ENCODE results near the gene MCUR1.
A peak's percentile ranks its signal among the peaks of the same experiment; 100 is the strongest.
"Not testable (repeated sequence)": the region's sequence is repeated elsewhere in the genome, so short reads cannot be mapped to it uniquely, and the experiment has no call there.

Gene MCUR1

DNA sequence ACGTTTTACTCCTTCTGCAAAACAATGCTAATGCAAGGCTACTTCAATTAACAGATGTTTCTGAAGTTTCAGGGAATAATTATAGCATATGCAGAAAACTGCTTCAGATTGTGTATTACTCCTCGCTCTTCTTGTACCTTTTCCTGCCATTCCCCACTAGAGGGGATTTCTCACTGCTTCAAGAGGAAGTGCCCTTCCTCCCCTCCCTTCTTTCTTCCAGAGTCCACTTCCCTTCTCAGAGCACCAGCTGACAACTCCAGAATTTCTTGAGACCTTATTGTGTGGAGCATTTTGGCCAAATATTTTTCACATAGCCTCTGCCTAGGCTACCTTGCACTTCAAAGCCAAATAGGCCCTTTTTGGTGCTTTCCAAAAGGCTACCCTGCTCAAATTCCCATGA lies 12.7 kb upstream of the MCUR1 start:
- DNase-seq = no peak

DNA sequence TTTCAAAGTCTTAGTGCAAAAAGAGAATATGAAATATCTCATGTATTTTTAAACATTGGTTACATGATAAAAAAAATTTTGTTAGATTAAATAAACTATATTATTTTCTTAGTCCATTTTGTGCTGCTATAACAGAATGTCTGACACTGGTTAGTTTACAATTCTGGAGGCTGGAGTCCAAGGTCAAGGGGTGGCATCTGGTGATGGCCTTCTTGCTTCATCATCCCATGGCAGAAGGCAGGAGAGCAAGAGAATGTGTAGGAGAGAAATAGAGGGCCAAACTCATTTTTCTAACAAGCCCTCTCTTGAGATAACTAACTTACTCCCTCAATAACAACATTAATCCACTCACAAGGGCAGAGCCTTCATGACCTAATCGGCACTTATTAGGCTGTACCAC lies 11.5 kb upstream of the MCUR1 start:
- DNase-seq = no peak

DNA sequence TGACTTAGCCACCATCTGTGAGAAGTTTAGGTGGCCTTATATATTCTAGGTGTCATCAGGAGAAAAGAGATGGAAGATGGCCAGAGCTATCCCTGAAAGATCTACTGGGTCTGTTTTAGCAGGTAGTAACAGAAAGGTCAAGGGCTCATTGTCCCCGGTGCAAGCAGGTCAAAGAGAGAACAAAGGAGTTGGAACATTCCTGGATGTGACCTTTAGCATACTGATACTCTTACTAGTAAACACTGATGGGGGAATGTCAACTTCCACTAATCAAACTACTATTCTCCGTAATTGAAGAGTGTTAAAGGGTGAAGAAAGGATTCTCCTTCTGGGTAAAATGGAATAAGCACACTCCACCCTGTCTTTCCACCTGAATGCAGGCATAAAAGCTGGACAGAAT lies 4.0 kb upstream of the MCUR1 start:
- no peak for DNase-seq

DNA sequence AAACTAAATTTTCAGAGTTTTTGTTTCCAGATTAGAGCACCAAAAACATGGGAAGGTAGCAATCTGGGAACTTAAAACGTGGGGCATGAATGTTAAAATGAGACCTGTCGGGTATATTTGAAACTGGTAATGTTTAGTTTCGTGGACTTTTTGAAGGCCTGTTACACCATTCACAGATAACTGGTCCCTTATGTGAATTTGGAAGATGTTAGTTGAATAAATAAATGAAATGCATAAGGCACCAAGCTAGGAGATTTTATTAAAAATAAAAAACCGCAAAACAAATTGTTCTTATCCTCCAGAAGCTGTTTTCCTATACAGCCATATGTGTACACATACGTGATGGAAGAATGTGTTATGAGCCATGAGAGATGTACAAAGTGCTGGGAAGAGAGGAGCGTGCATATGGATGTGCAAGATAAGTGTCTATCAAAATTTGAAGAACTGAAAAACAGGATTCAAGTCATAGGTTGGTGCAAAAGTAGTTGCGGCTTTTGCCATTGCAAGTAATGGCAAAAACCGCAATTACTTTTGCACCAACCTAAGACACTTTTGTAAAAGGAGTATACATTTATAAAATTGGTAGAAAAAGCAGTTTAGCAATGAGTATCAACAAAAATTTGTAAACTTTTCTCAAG lies 700 bp upstream of the MCUR1 start:
- DNase-seq = no peak

DNA sequence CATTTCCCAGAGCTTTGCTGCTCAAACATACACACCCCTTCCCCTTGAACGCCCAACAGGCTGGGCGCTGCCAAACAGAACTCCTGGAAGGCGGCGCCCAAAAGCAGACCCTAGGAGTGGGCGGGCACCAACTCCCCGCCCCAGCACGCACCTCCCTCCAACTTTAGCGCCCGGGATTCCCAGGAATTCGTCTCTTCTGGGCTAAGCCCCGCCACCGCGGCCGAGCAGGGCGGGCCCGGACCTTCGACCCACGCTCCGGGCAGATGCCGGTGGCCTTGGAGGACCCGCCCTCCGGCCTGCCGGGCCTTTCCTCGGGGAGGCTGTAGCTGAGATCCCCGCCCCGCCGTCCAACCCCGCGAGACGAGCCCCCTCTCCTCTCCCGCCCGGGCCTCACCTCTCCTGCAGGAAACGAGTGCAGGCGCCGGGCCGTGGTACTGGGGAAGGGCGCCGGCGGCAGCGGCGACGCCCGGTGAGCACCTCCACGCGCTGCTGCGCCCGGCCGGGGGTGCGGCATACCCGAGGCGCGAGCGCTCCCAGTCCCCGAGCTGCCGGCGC lies 659 bp downstream of the MCUR1 start:
- peak; percentile 21 for DNase-seq

DNA sequence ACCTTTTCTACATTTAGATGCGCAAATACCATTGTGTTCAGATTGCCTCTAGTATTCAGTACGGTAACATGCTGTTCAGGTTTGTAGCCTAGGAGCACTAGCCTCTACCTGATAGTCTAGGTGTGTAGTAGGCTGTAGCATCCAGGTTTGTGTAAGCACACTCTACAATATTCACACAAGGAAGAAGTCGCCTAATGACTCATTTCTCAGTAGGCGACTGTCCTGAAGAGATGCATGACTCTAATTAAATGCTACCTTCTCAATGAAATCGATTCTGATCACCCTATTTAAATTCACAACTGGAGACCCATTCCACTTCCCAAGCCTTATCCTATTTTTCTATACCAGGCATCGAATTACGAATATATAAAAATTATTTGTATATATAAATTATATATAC lies 1.3 kb downstream of the MCUR1 start:
- no peak for DNase-seq

DNA sequence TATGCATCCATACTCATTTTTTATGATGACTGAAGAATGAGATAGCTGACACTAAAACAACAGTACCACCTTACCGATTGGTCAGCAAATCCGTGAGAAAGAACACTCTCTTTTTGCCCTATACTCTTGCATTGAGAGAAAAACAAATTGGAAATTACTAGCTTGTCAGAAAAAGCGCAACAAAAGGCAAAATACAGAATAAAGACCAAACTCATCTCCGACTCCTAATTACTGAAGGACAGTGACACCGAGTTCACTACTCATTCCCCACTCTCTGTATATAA lies 2.1 kb downstream of the MCUR1 start:
- DNase-seq = no peak

DNA sequence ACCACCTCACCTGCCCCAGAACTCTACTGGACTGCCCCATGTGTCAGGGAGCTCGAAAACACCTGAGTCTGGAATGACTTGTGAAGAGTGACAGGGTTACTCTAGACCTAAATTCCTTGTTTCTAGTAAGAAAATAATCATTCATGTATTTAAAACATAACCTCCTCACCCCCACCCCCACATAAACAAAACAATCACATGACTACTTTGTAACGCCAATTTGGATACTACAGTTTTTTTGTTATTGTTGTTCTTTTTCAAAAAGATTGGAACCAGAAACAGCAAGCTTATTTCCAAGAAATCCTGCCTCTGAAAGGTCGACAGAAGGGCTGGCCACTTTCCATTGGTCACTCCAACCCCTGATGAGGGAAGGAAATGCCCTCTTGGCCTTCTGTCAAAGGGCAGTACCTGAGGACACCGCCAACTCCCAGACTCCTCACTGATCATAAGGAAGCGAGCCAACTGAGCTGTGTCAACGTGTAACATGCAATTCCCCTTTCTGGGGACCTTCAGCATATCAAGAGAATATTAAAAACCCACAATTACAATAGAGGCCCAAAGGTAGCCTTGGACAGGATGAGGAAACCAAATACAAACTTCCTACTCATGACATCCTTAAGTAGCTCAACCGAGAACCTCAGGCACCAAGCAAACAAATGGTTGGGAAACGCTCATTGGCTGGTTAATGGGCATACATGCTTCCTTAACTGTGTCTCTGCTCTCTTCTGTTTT lies 2.6 kb downstream of the MCUR1 start:
- no peak for DNase-seq

DNA sequence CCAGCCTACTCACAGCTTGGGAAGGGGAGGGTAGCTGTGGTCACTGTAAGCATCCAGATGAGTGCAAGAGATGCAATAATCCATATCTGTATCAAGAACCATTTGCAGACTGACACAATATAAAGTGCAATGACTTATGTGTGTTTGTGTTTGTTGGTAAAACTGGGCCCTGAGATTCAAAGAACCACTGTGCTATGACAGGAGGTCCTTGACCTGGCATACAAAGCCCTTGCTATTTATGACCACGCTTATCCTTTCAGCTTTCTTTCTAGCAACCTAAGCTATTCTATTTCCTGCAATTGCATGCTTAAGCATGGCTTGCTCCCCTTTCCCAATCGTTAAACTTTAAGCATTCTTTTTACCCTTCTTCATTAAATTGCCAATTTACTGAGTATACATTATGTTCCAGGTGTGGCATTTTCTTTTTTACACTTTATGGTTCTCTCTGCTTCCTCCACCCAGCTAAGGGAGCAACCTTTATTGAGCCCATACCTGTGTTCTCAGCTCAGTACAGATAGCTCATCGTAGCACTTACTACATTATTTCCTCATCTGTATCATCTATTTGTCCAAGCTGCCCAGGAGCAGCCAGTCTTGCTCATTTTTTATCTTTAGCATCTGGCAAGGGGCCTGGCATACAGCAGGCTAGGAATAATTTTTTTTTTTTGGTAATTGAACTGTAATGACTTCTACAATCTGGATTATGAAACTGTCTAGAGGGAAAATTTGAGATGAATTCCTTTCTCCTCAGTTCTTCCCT lies 3.5 kb downstream of the MCUR1 start:
- DNase-seq = no peak

DNA sequence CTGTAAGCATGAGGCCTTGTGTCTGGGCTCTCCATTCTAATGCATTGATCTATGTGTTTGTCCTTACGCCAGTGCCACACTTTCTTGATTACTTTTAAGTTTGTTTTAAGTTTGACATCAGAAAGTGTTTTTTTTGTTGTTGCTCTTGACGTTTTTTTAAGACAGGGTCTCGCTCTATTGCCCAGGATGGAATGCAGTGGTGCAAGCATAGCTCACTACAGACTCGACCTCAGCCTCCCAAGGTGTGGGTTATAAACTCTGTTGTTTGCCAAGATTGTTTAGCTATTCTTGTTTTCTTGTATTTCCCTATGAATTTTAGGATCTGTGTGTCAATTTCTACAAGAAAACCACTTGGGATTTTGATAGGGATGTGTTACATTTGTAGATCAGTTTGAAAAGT lies 5.6 kb downstream of the MCUR1 start:
- no peak for DNase-seq

DNA sequence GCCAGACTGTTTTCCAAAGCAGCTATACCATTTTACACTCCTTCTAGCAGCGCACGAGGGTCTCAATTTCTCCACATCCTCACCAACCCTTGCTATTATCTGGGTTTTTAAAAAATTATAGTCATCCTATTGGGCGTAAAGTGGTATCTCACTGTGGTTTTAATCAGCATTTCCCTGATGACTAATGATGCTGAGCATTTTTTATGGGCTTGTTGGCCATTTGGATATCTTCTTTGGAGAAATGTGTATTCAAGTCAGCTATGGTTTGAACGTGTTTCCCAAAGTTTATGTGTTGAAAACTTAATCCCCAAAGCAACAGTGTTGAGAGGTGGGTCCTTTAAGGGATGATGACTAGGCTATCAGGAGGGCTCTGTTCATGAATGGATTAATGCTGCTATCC lies 6.7 kb downstream of the MCUR1 start:
- no peak for DNase-seq

DNA sequence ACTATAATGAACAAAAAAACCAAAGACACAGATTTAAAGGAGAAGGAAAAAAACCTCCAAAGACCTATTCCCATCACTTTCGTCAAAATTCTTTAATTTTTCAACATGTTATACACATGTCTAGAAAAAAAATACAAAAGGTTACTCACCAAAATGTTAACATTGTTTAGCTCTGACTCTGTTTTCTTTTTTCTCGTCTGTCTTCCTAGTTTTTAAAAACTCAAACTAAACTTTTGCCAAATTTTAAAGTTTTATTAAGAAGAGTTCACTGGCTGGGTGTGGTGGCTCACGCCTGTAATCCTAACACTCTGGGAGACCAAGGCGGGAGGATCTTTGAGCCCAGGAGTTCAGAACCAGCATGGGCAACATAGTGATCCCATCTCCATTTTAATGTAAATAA lies 10.8 kb downstream of the MCUR1 start:
- DNase-seq = no peak

DNA sequence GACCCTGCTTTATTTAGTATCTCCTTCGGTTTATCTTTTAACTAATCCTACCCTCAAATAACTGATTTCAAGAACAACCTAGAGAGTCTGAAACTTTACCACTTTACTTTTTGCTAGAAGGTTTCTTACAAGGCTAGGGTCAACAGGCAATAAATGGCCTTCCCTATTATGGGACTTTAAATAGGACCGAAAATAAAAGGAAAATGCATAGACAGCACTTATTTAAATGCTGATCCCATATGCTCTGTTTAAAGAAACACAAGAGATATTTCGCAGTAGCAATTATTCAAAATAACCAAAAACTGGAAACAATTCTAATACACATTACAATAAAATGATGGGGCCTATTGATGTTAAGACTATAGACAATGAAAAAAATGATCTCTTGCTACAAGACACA lies 13.7 kb downstream of the MCUR1 start:
- no peak for DNase-seq

DNA sequence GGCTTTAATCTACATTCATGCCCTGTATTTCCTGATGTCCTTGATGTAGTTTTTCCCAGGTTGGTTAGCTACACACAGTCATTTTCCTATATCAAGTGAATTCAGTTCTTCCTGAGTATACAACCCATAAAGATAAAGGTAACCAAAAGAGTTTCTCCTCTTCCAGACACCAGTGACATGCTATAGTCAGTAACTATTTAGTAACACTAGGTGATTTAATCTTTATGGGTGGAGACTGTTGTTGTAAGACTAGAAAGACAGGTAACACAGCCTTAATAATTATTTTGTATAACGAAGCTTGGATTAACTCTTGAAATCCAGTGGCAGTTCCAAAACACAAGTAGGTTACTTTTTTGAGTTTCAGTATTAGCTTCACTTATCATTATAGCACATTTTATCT lies 17.6 kb downstream of the MCUR1 start:
- no peak for DNase-seq

DNA sequence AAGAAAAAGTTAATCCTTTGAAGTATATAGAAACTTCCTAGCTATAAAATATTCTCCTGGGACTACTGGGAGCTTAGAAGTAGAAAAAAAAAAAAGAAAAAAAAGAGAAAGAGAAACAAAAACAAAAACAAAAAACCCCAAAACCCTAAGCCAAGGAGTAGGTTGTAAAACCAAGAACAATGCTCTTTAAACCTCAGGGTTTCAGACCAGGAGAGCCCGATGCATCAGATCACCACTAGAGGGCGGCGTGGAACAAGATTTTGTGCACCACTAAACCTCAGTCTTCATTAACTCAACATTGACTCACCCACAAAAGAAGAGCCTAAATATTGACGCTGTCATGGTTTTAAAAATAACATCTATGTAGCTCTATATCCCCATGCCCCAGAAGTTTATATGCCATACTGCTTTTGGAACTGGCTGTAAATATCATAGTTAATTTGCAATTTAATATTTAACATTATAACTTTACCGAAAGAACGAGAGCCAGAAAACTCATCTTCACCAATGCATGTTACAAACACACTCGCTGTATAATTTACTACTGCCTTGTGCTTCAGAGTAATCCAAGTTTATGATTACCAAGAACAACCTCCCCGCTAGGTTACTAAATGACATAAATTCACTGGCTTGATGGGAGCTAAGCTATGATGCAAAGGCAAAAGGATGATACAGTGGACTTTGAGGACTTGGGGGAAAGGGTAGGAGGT lies 19.2 kb downstream of the MCUR1 start:
- DNase-seq = peak; percentile 13

DNA sequence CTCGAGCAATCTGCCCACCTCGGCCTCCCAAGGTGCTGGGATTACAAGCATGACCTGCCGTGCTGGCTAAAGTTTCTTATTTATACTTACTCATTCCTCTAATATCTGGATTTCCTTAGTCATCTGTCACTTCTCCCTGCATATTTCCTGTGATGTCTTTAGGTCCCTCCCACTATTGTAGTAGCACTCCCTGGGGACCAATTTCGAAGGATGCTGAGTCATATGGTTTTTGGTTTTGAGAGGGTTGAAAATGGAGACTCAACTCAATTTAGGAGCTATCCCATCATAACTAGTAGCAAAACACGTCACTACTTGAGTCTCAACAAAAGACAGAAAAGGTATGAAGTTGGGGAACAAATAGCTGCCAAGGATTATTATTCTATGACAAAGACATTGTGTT lies 20.2 kb downstream of the MCUR1 start:
- DNase-seq = no peak

DNA sequence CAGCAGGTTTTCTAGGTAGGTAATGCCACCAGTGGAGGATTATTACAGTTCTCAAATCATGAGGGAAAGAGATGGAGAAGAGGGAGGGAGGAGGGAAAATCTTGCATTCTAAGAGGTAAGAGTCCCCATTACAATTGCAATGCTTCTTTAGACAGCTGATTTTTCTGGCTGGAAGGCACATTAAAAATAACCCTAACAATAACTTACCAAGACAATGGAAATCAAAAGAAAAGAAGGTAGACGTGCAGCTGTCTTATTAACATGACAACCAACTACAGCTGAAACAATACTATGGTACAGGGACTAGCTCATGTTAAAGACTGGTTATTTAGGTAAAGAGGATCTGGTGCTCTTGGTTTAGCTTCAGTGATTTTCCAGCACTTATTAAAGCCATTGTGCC lies 24.6 kb downstream of the MCUR1 start:
- no peak for DNase-seq

DNA sequence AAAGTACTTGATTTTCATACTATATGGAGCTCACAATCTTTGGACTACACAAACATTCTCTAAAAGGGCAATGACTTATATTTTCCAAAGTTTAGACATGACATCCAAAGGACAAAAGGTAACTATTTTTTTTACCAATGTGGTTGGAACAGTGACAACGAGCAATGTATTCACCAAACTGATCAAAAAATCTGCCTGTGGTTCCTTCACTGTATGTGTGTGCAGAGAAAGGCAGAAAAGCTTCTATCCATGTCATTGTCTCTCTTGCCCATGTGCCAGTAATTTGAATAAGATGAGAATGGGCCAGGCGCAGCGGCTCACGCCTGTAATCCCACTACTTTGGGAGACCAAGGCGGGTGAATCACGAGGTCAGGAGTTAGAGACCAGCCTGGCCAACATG lies 25.5 kb downstream of the MCUR1 start:
- DNase-seq = no peak

DNA sequence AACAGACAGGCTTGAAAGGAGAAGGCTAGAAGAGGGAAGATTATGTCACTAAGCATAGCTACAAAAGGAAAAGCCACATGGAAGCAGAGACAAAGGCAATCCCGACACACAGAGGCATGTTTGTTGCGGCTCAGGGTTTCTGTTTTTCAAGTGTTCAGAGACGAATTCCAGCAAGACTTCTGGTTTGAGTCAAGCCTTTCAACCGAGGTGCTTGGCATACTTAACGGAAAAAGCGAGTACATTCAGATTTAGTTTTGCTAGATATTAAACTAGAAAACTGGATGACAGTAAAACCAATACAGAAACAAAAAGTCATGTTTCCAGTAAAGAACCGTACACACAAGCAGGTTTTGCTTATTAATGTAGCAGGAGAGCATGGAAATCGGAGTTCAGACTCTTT lies 27.2 kb downstream of the MCUR1 start:
- DNase-seq = no peak

DNA sequence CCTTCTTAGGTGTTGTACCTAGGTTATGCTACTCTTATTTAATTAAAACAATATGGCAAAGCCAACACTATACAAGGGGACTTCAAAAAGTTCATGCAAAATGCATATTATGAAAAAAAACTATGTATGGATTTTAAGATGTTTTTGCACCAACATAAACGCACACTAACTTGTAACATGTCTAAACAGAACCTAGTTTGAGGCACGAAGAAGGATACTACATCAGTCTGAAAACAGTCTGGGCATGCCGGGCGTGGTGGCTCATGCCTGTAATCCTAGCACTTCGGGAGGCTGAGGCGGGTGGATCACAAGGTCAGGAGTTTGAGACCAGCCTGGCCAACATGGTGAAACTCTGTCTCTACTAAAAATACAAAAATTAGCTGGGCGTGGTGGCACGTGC lies 34.2 kb downstream of the MCUR1 start:
- not testable (repeated sequence) for DNase-seq

DNA sequence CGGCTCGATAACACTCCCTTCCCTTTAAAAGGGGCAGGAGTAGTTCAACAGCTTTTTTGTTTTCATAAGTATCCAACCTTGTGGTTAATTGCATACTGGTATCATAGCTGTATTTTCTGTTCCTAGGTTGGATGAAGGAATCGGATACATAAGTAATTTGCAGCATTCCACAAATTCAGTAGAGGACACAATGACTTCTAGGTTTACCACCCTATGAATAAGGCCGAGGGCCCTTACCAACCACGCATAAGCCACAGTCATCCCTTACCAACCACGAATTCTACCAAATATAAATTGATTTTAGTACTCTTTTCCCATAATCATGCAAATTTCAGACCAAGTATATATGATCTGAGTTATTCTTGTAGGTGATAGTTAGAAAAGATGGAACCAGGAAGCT lies 36.3 kb downstream of the MCUR1 start:
- DNase-seq = no peak

DNA sequence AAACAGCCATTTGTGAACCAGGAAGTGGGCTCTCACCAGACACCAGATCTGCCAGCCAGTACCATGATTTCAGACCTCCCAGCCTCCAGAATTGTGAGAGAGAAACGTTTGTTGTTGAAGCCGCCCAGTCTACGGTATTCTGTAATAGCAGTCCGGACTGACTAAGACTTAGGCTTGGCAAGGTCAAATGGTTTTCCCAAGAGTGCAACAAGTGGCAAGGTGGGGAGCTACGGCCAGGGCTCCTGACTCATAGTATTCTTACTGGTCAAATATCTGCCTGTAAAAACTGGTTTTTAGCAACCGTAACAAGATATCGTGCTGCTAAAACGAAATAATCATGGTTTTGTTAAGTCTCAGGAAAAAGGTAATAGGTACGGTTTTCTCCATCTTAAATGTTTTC lies 37.8 kb downstream of the MCUR1 start:
- no peak for DNase-seq

DNA sequence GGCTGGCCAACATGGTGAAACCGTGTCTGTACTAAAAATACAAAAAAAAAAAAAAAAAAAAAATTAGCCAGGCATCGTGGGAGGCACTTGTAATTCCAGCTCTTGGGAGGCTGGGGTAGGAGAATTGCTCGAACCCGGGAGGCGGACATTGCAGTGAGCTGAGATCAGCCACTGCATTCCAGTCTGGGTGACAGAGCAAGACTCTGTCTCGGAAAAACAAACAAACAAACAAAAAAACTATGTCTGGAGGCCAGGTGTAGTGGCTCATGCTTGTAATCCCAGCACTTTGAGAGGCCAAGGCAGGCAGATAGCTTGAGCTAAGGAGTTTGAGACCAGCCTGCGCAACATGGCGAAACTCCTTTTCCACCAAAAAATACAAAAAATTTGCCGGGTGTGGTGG lies 38.9 kb downstream of the MCUR1 start:
- DNase-seq = not testable (repeated sequence)
